B cell (primary cell): ENCODE measurements around the gene CMC2. TPM values are rescaled to one million over a fixed set of nuclear protein-coding genes. Genes with fewer than 3 reads are reported as not detected.

Source experiments
- ATAC-seq: fragments of 200-7000 bp; cut with Tn5 transposase; one replicate; pipeline ENCODE4 v1.10.0; 2021; ENCODE audit warnings: low read depth, mild to moderate bottlenecking, moderate number of reproducible peaks, moderate library complexity
- CTCF ChIA-PET: fragments of 350-600 bp; sonication (Branson Sonifier 250); formaldehyde crosslinking; loops from one replicate; lab custom pipeline; 2021; ENCODE audit warnings: antibody characterized with exemption, inconsistent platforms; lab: Charles Lee
- POLR2A ChIA-PET: fragments of 350-600 bp; sonication (Branson Sonifier 250); formaldehyde crosslinking; loops from one replicate; lab custom pipeline; 2021; ENCODE audit warnings: antibody characterized with exemption; lab: Charles Lee
- DNase-seq: peaks from one replicate; pipeline ENCODE4 v3.0.0; 2013
- H2AFZ ChIP-seq: 2 replicates; pipeline ENCODE4 v1.6.1; 2012; ENCODE audit warnings: mild to moderate bottlenecking, low read depth, low read length; ENCODE audit not compliant: insufficient read depth, poor library complexity, severe bottlenecking
- H3K27ac ChIP-seq, 2 donors: 1 replicate in 1 of 2; 2 replicates in 1 of 2; pipeline ENCODE4 v1.5.1; 2012 to 2013; ENCODE audit warnings: low read length in 2 of 2, mild to moderate bottlenecking in 2 of 2, moderate library complexity in 1 of 2
- H3K27me3 ChIP-seq, 4 experiments: fragments of 200-600 bp in 1 of 4; sonication (generic) in 1 of 4; replicated peaks in 1 of 4; 1 replicate in 2 of 4; 2 replicates in 2 of 4; pipeline versions ENCODE4 v1.6.1 to v1.7.0; 2013 to 2016; ENCODE audit warnings: low read length in 3 of 4, mild to moderate bottlenecking in 2 of 4, mixed read lengths in 1 of 4, moderate library complexity in 1 of 4; ENCODE audit not compliant: insufficient read depth in 4 of 4, control insufficient read depth in 3 of 4; ENCODE audit errors: control extremely low read depth in 1 of 4
- H3K36me3 ChIP-seq, 2 experiments: replicated peaks in 1 of 2; 1 replicate in 1 of 2; 2 replicates in 1 of 2; pipeline versions ENCODE4 v1.6.1 to v1.7.1; 2013; ENCODE audit warnings: low read length in 1 of 2; ENCODE audit not compliant: insufficient read depth in 2 of 2, control insufficient read depth in 1 of 2; ENCODE audit errors: control extremely low read depth in 1 of 2, extremely low read depth in 1 of 2
- H3K4me1 ChIP-seq, 2 donors: fragments of 200-600 bp in 1 of 2; sonication (generic) in 1 of 2; 1 replicate in 1 of 2; 2 replicates in 1 of 2; pipeline versions ENCODE4 v1.5.1 to v1.6.1; 2013 to 2017; ENCODE audit warnings: low read length in 2 of 2; ENCODE audit not compliant: control insufficient read depth in 2 of 2, insufficient read depth in 2 of 2
- H3K4me2 ChIP-seq: replicated peaks from 2 replicates; pipeline ENCODE3; 2012; ENCODE audit warnings: mild to moderate bottlenecking, low read depth, low read length; ENCODE audit not compliant: poor library complexity, severe bottlenecking
- H3K4me3 ChIP-seq, 5 experiments: fragments of 200-600 bp in 1 of 5; sonication (generic) in 1 of 5; 1 replicate in 3 of 5; 2 replicates in 2 of 5; pipeline versions ENCODE4 v1.5.1 to v1.7.0; 2011 to 2016; ENCODE audit warnings: low read length in 4 of 5, mild to moderate bottlenecking in 4 of 5, low read depth in 2 of 5, control low read depth in 1 of 5, moderate library complexity in 1 of 5; ENCODE audit not compliant: insufficient read depth in 1 of 5; ENCODE audit errors: control extremely low read depth in 1 of 5, extremely low read depth in 1 of 5
- H3K79me2 ChIP-seq: fragments of 200-600 bp; sonication (generic); one replicate; pipeline ENCODE4 v1.6.0; 2016; ENCODE audit warnings: low read length; ENCODE audit not compliant: control insufficient read depth, insufficient read depth
- H3K9ac ChIP-seq: fragments of 200-600 bp; sonication (generic); 2 replicates; pipeline ENCODE4 v1.6.1; 2017; ENCODE audit warnings: mild to moderate bottlenecking, low read length, moderate library complexity
- H3K9me3 ChIP-seq, 3 donors: one replicate each; pipeline versions ENCODE4 v1.6.1 to v1.7.1; 2013; ENCODE audit warnings: low read length in 2 of 3; ENCODE audit not compliant: control insufficient read depth in 2 of 3, insufficient read depth in 1 of 3; ENCODE audit errors: control extremely low read depth in 1 of 3
- H4K20me1 ChIP-seq: 2 replicates; pipeline ENCODE4 v1.6.0; 2012; ENCODE audit warnings: mild to moderate bottlenecking, low read length; ENCODE audit not compliant: insufficient read depth, control insufficient read depth, poor library complexity, severe bottlenecking
- H3K27ac Mint-ChIP-seq: one replicate; pipeline ENCODE4 v1.8.0; 2021; ENCODE audit warnings: mixed read lengths
- H3K27me3 Mint-ChIP-seq: one replicate; pipeline ENCODE4 v1.8.0; 2021; ENCODE audit warnings: mixed read lengths
- H3K4me1 Mint-ChIP-seq: one replicate; pipeline ENCODE4 v1.8.0; 2021; ENCODE audit warnings: mixed read lengths
- H3K4me3 Mint-ChIP-seq: one replicate; pipeline ENCODE4 v1.8.0; 2021; ENCODE audit warnings: mixed read lengths
- H3K9me3 Mint-ChIP-seq: one replicate; pipeline ENCODE4 v1.8.0; 2022; ENCODE audit warnings: mixed read lengths; ENCODE audit not compliant: insufficient read depth
- CTCF ChIP-seq: fragments of 200-600 bp; IDR thresholded peaks from one replicate; pipeline ENCODE4 v1.8.0; 2022; ENCODE audit warnings: antibody characterized with exemption, mild to moderate bottlenecking
- EZH2 ChIP-seq: IDR thresholded peaks from 2 replicates; pipeline ENCODE4 v1.6.1; 2012; ENCODE audit warnings: borderline replicate concordance, low read depth, mild to moderate bottlenecking, moderate library complexity, low read length; ENCODE audit not compliant: insufficient read depth, poor library complexity, severe bottlenecking
- WGBS: methylation state at CpG from one replicate; pipeline ENCODE4 v1.1.5; 2013; ENCODE audit warnings: missing lambda C conversion rate; ENCODE audit not compliant: insufficient coverage; 5-methylcytosine and 5-hydroxymethylcytosine counted together
- intact Hi-C: fragments of 100-400 bp; cut with micrococcal nuclease; formaldehyde crosslinking; loops from one replicate; pipeline ENCODE4 v1.10.0; 2022
- polyA plus RNA-seq: library from polyadenylated mRNA; depleted of rRNA; stranded (reverse); fragments of >200 nt; gene quantifications from 2 replicates; pipeline ENCODE4 v1.2.3, GENCODE V29; 2012
- total RNA-seq, 2 donors: library from RNA; stranded (reverse); fragments of 120-200 nt in 1 of 2; gene quantifications; 1 replicate in 1 of 2; 2 replicates in 1 of 2; pipeline versions ENCODE4 v1.2.3 to v1.2.4, GENCODE V29; 2013 to 2022

Gene CMC2
- total and polyA plus RNA-seq, 2 donors (not counting 1 experiment from before 2014, with no cell fraction given): 21.4 to 40.8 TPM

- Histone ChIP-seq H3K9ac (no peak overlapping the region), H3K4me1 (no peaks in the 10 kb centered on the region), H3K36me3 (peaks cover 7 to 14% of the 10 kb centered on the region in 2 experiments), H3K9me3 (no peaks in the 10 kb centered on the region), H3K27ac (no peak overlapping the region), H4K20me1 (no peaks in the 10 kb centered on the region), H3K4me3 (no peak overlapping the region), H3K79me2 (no peaks in the 10 kb centered on the region), H3K27me3 (no peaks in the 10 kb centered on the region), H3K4me2 (no peak overlapping the region), H2AFZ (no peak overlapping the region)
- TF ChIP-seq EZH2: no peak
- no peak for TF ChIP-seq CTCF
- intact Hi-C loops: no loop called here
- H3K27me3 Mint-ChIP-seq: no peaks in the 10 kb centered on the region
- H3K27ac Mint-ChIP-seq: no peak overlapping the region
- CTCF ChIA-PET: interaction anchor here (0.7 kb wide), 1 partner anchor 17 kb away, joined by 3 read pairs; no protein-coding TSS in a partner anchor
- no peaks in the 10 kb centered on the region for H3K4me1 Mint-ChIP-seq
- 36% methylated on average over 2 of the region's 2 CpGs for WGBS
- no peak for ATAC-seq
- H3K9me3 Mint-ChIP-seq: no peaks in the 10 kb centered on the region
- DNase-seq: no peak
- H3K4me3 Mint-ChIP-seq: no peak overlapping the region
- POLR2A ChIA-PET: no interaction called here
These were observed 34.9 kb downstream of the CMC2 start for GRCh38 chr16:80971819-80972218.

GRCh38 chr16:80969114-80969484, 37.6 kb downstream of the CMC2 start:
- POLR2A ChIA-PET: no interaction called here
- intact Hi-C loops: no loop called here
- peaks cover 2 to 5% of the 10 kb centered on the region in 2 experiments for H3K36me3 ChIP-seq
- Mint-ChIP-seq H3K9me3 (no peaks in the 10 kb centered on the region), H3K4me1 (no peaks in the 10 kb centered on the region), H3K27me3 (no peaks in the 10 kb centered on the region), H3K4me3 (no peak overlapping the region), H3K27ac (no peak overlapping the region)
- H2AFZ ChIP-seq: no peak overlapping the region
- H3K4me2 ChIP-seq: no peak overlapping the region
- ATAC-seq: no peak
- H3K27me3 ChIP-seq: no peaks in the 10 kb centered on the region
- H3K9me3 ChIP-seq: no peaks in the 10 kb centered on the region
- H4K20me1 ChIP-seq: no peaks in the 10 kb centered on the region
- no peak overlapping the region for H3K4me3 ChIP-seq
- no peaks in the 10 kb centered on the region for H3K4me1 ChIP-seq
- 100% methylated on average over 2 of the region's 3 CpGs for WGBS
- H3K9ac ChIP-seq: no peak overlapping the region
- TF ChIP-seq EZH2 (no peak), CTCF (no peak)
- CTCF ChIA-PET: no interaction called here
- DNase-seq: no peak
- no peaks in the 10 kb centered on the region for H3K79me2 ChIP-seq
- no peak overlapping the region for H3K27ac ChIP-seq
